ENCODE measurements around the gene KRTAP19-7. TPM values are rescaled to one million over a fixed set of nuclear protein-coding genes. Genes with fewer than 3 reads are reported as not detected.

KRTAP19-7 gene
- total and polyA plus RNA-seq, 2 donors from 2014 or later, result not detected

DNA sequence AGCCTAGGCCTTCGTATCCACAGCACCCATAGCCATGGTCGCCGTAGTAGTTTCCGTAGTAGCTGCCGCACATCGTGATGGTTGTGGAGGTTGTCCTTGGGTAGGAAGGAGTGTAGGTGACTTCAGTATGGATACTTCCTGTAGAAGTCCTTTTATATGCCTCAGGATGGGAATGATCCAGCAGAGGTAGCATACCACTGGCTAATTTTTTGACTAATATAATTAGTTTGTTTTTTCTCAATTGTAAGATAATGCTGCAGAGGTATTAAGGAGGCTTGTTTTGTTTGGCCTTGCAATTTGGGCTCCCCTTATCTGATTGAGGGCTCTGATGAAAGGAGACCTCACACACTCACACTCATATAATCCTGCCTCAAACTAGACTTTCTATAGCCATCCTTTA lies 37.7 kb upstream of the KRTAP19-7 start, which contains the start of gene KRTAP6-2:
KRTAP6-2 (minus strand) TSS at position 101 of the 400 bp plus-strand sequence; CDS start at position 73, 28 bp downstream.
- H3K4me3 ChIP-seq (ENCODE audit: low read length in 3 of 3), result no peak within 1 kb of the TSS
- TF ChIP-seq, protein P1, sequence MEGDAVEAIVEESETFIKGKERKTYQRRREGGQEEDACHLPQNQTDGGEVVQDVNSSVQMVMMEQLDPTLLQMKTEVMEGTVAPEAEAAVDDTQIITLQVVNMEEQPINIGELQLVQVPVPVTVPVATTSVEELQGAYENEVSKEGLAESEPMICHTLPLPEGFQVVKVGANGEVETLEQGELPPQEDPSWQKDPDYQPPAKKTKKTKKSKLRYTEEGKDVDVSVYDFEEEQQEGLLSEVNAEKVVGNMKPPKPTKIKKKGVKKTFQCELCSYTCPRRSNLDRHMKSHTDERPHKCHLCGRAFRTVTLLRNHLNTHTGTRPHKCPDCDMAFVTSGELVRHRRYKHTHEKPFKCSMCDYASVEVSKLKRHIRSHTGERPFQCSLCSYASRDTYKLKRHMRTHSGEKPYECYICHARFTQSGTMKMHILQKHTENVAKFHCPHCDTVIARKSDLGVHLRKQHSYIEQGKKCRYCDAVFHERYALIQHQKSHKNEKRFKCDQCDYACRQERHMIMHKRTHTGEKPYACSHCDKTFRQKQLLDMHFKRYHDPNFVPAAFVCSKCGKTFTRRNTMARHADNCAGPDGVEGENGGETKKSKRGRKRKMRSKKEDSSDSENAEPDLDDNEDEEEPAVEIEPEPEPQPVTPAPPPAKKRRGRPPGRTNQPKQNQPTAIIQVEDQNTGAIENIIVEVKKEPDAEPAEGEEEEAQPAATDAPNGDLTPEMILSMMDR (IDR thresholded peaks at IDR 0.05; ENCODE audit: borderline replicate concordance, extremely low read depth, insufficient read depth), result no peak
- H3K36me3 ChIP-seq (ENCODE audit: control insufficient read depth in 2 of 3, insufficient read depth in 3 of 3, low read length in 3 of 3), result no peaks in the 10 kb centered on the region
- no peaks in the 10 kb centered on the region for H3K9me3 ChIP-seq (ENCODE audit: control insufficient read depth in 2 of 3, insufficient read depth in 1 of 3, low read length in 3 of 3)
- H3K27me3 ChIP-seq (ENCODE audit: control insufficient read depth, insufficient read depth, low read length), result no peaks in the 10 kb centered on the region
- FAIRE-seq (no peak), DNase-seq (no peak)
- intact Hi-C loops (cut with DNase I), result no loop called here
- no peaks in the 10 kb centered on the region for H3K4me1 ChIP-seq (ENCODE audit: control insufficient read depth in 2 of 3, insufficient read depth in 2 of 3, low read depth in 1 of 3, low read length in 3 of 3)
- H3K27ac ChIP-seq (ENCODE audit: low read depth in 2 of 2, low read length in 2 of 2), result no peak within 1 kb of the TSS
- no peak within 1 kb of the TSS for H3K9ac ChIP-seq (ENCODE audit: low read length in 3 of 3)

DNA sequence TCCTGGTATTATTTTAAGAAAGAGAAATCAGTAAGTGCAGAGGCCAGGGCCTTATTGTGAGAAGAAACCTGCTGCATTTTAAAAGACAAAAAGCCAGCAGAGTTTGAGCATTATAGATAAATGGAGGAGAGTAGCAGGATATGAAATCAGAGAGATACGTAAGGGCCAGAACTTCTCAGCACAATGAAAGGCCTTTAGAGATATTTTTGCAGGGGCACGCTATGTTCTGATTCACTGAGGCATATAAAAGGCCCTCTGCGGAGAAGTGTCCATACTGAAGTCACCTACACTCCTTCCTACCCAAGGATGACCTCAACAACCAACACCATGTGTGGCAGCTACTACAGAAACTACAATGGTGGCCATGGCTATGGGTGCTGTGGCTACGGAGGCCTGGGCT lies 31.0 kb upstream of the KRTAP19-7 start, which contains the start of gene KRTAP6-3:
KRTAP6-3 (plus strand) TSS at position 301 of the 400 bp plus-strand sequence; CDS start at position 307, 6 bp downstream.
- no peak within 1 kb of the TSS for H3K27ac ChIP-seq (ENCODE audit: low read depth in 2 of 2, low read length in 2 of 2)
- intact Hi-C loops (cut with DNase I), result no loop called here
- TF ChIP-seq, protein P1 (IDR thresholded peaks at IDR 0.05; ENCODE audit: borderline replicate concordance, extremely low read depth, insufficient read depth), result no peak
- no peak within 1 kb of the TSS for H3K4me3 ChIP-seq (ENCODE audit: low read length in 3 of 3)
- H3K9me3 ChIP-seq (ENCODE audit: control insufficient read depth in 2 of 3, insufficient read depth in 1 of 3, low read length in 3 of 3), result no peaks in the 10 kb centered on the region
- no peak for FAIRE-seq
- H3K4me1 ChIP-seq (ENCODE audit: control insufficient read depth in 2 of 3, insufficient read depth in 2 of 3, low read depth in 1 of 3, low read length in 3 of 3), result no peaks in the 10 kb centered on the region
- DNase-seq, result no peak
- no peaks in the 10 kb centered on the region for H3K27me3 ChIP-seq (ENCODE audit: control insufficient read depth, insufficient read depth, low read length)
- no peaks in the 10 kb centered on the region for H3K36me3 ChIP-seq (ENCODE audit: control insufficient read depth in 2 of 3, insufficient read depth in 3 of 3, low read length in 3 of 3)
- no peak within 1 kb of the TSS for H3K9ac ChIP-seq (ENCODE audit: low read length in 3 of 3)

DNA sequence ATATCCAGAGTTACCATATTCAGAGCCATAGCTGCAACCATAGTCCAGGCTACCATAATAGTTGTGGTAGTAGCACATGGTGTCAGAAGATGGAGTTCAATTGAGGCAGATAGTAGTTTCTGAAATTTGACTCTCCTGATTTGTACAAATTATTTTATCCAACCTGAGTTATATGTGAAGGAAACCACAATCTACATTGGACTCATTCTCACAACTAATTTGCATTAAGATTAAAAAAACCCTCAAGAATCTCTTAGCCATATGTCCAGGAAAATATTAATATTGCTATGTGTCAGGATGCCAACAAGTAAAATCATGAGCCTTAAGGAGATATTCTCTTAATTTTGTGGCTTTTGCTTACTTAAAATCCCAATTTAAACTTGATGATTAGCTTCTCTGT lies 29.2 kb upstream of the KRTAP19-7 start, which contains the start of gene KRTAP22-2:
KRTAP22-2 (minus strand) TSS at position 101 of the 400 bp plus-strand sequence.
- peaks cover 0 to under 1% (median 0%) of the 10 kb centered on the region in 3 donors for H3K9me3 ChIP-seq (ENCODE audit: control insufficient read depth in 2 of 3, insufficient read depth in 1 of 3, low read length in 3 of 3)
- no peaks in the 10 kb centered on the region for H3K4me1 ChIP-seq (ENCODE audit: control insufficient read depth in 2 of 3, insufficient read depth in 2 of 3, low read depth in 1 of 3, low read length in 3 of 3)
- no peak within 1 kb of the TSS for H3K27ac ChIP-seq (ENCODE audit: low read depth in 2 of 2, low read length in 2 of 2)
- H3K27me3 ChIP-seq (ENCODE audit: control insufficient read depth, insufficient read depth, low read length), result no peaks in the 10 kb centered on the region
- TF ChIP-seq, protein P1 (IDR thresholded peaks at IDR 0.05; ENCODE audit: borderline replicate concordance, extremely low read depth, insufficient read depth), result no peak
- FAIRE-seq (no peak), DNase-seq (no peak)
- H3K9ac ChIP-seq (ENCODE audit: low read length in 3 of 3), result no peak within 1 kb of the TSS
- intact Hi-C loops (cut with DNase I), result no loop called here
- no peaks in the 10 kb centered on the region for H3K36me3 ChIP-seq (ENCODE audit: control insufficient read depth in 2 of 3, insufficient read depth in 3 of 3, low read length in 3 of 3)
- no peak within 1 kb of the TSS for H3K4me3 ChIP-seq (ENCODE audit: low read length in 3 of 3)

DNA sequence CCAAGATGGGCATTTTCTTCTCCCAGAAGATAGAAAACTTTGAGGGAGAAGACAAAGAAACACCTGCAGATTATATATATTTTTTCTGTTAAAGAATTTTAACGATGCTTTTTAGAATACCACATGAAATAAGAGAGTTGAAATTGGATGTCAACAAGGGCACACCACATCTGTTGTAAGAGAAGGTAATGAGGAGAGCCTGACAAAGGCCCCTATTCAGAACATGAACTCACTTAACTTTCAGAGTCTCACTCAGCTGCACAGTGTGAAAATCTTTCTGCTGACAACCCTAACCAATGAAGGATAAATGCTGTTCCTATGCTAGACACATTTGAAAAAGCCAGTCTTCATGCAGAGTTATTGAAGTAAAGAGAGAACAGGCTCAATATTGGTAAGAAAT lies 21.8 kb upstream of the KRTAP19-7 start:
- Histone ChIP-seq H3K9me3 (ENCODE audit: control insufficient read depth in 2 of 3, insufficient read depth in 1 of 3, low read length in 3 of 3) (peaks cover 0 to 3% (median 0%) of the 10 kb centered on the region in 3 donors), H3K9ac (ENCODE audit: low read length in 3 of 3) (no peak overlapping the region), H3K4me1 (ENCODE audit: control insufficient read depth in 2 of 3, insufficient read depth in 2 of 3, low read depth in 1 of 3, low read length in 3 of 3) (no peaks in the 10 kb centered on the region), H3K27me3 (ENCODE audit: control insufficient read depth, insufficient read depth, low read length) (no peaks in the 10 kb centered on the region), H3K27ac (ENCODE audit: low read depth in 2 of 2, low read length in 2 of 2) (no peak overlapping the region), H3K4me3 (ENCODE audit: low read length in 3 of 3) (no peak overlapping the region), H3K36me3 (ENCODE audit: control insufficient read depth in 2 of 3, insufficient read depth in 3 of 3, low read length in 3 of 3) (no peaks in the 10 kb centered on the region)
- DNase-seq (no peak), FAIRE-seq (no peak)
- TF ChIP-seq, protein P1 (IDR thresholded peaks at IDR 0.05; ENCODE audit: borderline replicate concordance, extremely low read depth, insufficient read depth), result no peak
- intact Hi-C loops (cut with DNase I), result no loop called here
